ENCODE measurements around the gene MT1G. TPM values are rescaled to one million over a fixed set of nuclear protein-coding genes. Genes with fewer than 3 reads are reported as not detected.
A peak's percentile ranks its signal among the peaks of the same experiment; 100 is the strongest.

The MT1G gene
- total and polyA plus RNA-seq, 11 donors: 1.4 to 19.1 (median 6.6) TPM; not detected in 7

DNA sequence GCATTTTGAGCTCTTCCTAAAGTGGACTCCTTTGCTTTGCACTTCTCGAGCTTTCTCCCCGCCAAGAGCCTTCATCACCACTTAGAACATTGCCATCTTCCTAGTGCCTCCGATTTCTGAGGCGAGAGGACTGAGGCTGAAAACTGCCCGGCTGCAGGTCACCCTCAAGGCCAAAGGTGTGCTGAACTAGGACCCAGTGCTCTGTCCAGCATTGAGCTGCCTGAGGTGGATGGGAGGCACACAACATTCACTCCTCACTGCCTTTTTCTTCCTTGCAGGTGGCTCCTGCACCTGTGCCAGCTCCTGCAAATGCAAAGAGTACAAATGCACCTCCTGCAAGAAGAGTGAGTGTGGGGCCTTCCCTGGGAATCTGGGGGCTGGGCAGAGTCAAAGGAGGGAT lies 24.0 kb downstream of the MT1G start:
- 42 to 55% (median 47%) methylated on average over 5 of the region's 5 CpGs for WGBS, 4 donors
- H3K27me3 ChIP-seq: peaks cover 0 to 84% (median 30%) of the 10 kb centered on the region in 9 donors

DNA sequence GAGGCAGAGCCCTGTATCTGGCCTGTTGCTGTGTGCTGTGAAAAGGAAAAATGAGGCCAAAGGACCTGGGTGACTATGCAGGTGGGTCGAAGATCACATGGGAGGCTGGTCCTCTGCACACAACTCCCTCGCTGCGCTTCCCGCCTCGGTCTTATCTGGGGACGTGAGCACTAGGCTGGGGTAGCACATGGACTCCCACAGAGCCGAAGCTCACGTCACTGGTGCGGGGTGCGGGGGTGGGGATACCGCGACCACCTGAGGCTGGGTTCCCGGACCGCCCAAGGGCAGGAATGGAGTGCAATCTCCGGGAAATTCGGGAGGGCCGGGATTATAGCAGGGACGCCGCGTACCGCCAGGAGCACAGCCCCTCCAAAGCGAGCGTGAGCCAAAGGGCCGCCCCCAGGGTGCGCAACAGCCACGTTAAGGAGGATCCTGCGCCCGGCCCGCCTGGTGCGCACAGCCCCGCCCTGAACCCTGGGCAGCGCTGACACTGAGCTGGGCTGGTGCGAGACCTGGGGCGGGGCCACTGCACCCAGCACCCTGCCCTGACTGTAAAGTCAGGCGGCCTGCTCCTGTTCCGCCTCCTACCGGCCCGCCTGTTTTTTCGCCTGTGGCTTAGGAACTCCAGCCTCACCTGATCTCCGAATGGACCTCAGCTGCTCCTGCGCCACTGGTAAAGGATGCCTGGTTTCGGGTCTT lies 24.6 kb downstream of the MT1G start:
- WGBS, 4 donors: 7 to 16% (median 11%) methylated on average over 15 to 42 of the region's 42 CpGs
- ATAC-seq (peak; percentile 91 to 94 (median 92)), DNase-seq (peak; percentile 59 to 85 (median 79))
- Histone ChIP-seq H3K4me3 (peak overlapping the region in 10 of 12 donors; percentile 24 to 55 (median 43)), H3K27ac (peak overlapping the region in 4 of 12 donors; percentile 9 to 41 (median 36)), H3K27me3 (peaks cover 0 to 86% (median 31%) of the 10 kb centered on the region in 9 donors), H3K9me3 (no peaks in the 10 kb centered on the region), H3K4me1 (peaks cover 0 to 26% (median 16%) of the 10 kb centered on the region in 12 donors), H3K36me3 (no peaks in the 10 kb centered on the region)
- intact Hi-C loops (cut with DNase I): loop anchor here in 4 of 10 donors (2.0 to 5.0 kb wide), 2 partner anchors 26 to 36 kb away; partner anchors contain the start of genes MT2A (in 3 of the 4), MT1G (in 1 of the 4) and MT1H (in 1 of the 4)
- TF ChIP-seq, protein P1, sequence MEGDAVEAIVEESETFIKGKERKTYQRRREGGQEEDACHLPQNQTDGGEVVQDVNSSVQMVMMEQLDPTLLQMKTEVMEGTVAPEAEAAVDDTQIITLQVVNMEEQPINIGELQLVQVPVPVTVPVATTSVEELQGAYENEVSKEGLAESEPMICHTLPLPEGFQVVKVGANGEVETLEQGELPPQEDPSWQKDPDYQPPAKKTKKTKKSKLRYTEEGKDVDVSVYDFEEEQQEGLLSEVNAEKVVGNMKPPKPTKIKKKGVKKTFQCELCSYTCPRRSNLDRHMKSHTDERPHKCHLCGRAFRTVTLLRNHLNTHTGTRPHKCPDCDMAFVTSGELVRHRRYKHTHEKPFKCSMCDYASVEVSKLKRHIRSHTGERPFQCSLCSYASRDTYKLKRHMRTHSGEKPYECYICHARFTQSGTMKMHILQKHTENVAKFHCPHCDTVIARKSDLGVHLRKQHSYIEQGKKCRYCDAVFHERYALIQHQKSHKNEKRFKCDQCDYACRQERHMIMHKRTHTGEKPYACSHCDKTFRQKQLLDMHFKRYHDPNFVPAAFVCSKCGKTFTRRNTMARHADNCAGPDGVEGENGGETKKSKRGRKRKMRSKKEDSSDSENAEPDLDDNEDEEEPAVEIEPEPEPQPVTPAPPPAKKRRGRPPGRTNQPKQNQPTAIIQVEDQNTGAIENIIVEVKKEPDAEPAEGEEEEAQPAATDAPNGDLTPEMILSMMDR (IDR thresholded peaks at IDR 0.05): peak; percentile 15 to 58 (median 42)
- TF ChIP-seq POLR2A (IDR thresholded peaks at IDR 0.05): no peak

More for the DNA sequence above, 24.0 kb downstream of the MT1G start:
- H3K4me3 ChIP-seq: peak overlapping the region in 9 of 12 donors; percentile 24 to 55 (median 43)
- H3K4me1 ChIP-seq: peaks cover 0 to 20% (median 12%) of the 10 kb centered on the region in 12 donors
- no peak for DNase-seq
- no peak overlapping the region for H3K27ac ChIP-seq
- TF ChIP-seq, protein P1 (IDR thresholded peaks at IDR 0.05): no peak
- no peak for TF ChIP-seq POLR2A (IDR thresholded peaks at IDR 0.05)
- intact Hi-C loops (cut with DNase I): loop anchor here in 4 of 10 donors (2.0 to 5.0 kb wide), 2 partner anchors 25 to 37 kb away; partner anchors contain the start of genes MT2A (in 3 of the 4), MT1G (in 1 of the 4) and MT1H (in 1 of the 4)
- H3K36me3 ChIP-seq: no peaks in the 10 kb centered on the region
- H3K9me3 ChIP-seq: no peaks in the 10 kb centered on the region
- ATAC-seq: no peak

DNA sequence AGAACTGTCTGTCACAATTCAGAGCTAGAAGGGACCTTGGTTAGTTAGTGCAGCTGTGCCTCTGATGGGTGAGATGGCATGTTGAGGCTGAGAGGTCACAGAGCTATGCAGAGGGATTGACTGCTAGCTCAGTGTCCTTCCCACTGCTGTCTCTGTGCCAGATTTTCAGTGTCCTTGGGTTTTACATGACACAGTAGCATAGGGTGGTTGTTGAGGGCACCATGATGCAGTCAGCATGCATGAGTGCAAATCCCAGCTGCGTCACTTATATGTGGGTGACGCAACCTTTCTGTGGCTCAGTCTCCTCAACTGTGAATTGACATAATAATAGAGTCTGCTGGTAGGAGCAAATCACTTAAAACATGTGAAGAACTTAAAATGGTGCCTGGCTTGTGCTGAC lies 26.7 kb downstream of the MT1G start:
- peaks cover 0 to 84% (median 30%) of the 10 kb centered on the region in 9 donors for H3K27me3 ChIP-seq
- DNase-seq (no peak), ATAC-seq (no peak)
- 92 to 100% (median 98%) methylated on average over 2 of the region's 2 CpGs for WGBS, 4 donors
- H3K27ac ChIP-seq: no peak overlapping the region
- no peak overlapping the region for H3K4me3 ChIP-seq
- peaks cover 0 to 28% (median 18%) of the 10 kb centered on the region in 12 donors for H3K4me1 ChIP-seq
- no peaks in the 10 kb centered on the region for H3K36me3 ChIP-seq
- TF ChIP-seq, protein P1 (IDR thresholded peaks at IDR 0.05): no peak
- TF ChIP-seq POLR2A (IDR thresholded peaks at IDR 0.05): no peak
- H3K9me3 ChIP-seq: no peaks in the 10 kb centered on the region
- intact Hi-C loops (cut with DNase I): loop anchor here in 3 of 10 donors (5.0 kb wide), 1 partner anchor 34 kb away; the partner anchor contains the start of gene MT2A (in 3 of the 3)

DNA sequence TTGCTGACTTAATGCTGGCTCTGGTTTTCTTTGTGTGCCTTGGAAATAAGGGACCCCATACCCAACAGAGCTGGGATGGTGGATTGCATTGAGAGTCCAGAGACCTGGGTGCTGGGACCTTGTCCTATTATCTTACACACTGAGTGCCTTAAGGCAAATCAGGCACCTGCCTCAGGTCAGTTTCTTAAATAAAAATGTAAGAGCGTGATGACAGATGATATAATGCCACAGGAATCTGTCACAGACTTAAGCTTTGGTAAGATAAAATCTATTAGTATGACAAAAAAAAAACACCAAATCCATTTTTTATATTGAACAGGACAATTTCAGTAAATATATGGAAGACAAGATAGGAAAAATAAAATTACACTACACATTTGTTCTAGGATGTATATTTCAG lies 27.8 kb downstream of the MT1G start:
- Histone ChIP-seq H3K36me3 (no peaks in the 10 kb centered on the region), H3K27me3 (peaks cover 0 to 86% (median 35%) of the 10 kb centered on the region in 9 donors), H3K9me3 (no peaks in the 10 kb centered on the region), H3K4me3 (no peak overlapping the region), H3K4me1 (peaks cover 4 to 33% (median 18%) of the 10 kb centered on the region in 12 donors), H3K27ac (no peak overlapping the region)
- TF ChIP-seq, protein P1 (IDR thresholded peaks at IDR 0.05): no peak
- no peak for TF ChIP-seq POLR2A (IDR thresholded peaks at IDR 0.05)
- no peak for DNase-seq
- WGBS, 4 donors: 80 to 93% (median 87%) methylated on average over 1 of the region's 1 CpG
- intact Hi-C loops (cut with DNase I): loop anchor here in 3 of 10 donors (5.0 kb wide), 1 partner anchor 33 kb away; the partner anchor contains the start of gene MT2A (in 3 of the 3)
- no peak for ATAC-seq

All from heart left ventricle (tissue), 16 donors.